WTC11 (cell line): ENCODE data around the gene TLE3. TPM values are rescaled to one million over a fixed set of nuclear protein-coding genes. Genes with fewer than 3 reads are reported as not detected.

Experiments used
- AFF4 ChIP-seq: sonication (generic); formaldehyde crosslinking; IDR thresholded peaks from 2 replicates; pipeline ENCODE4 v1.8.1; 2023; ENCODE audit warnings: mild to moderate bottlenecking, missing genetic modification reagents, borderline replicate concordance
- ATF3 ChIP-seq: sonication (generic); formaldehyde crosslinking; conservative IDR thresholded peaks from 2 replicates; pipeline ENCODE4 v1.8.1; 2022; ENCODE audit warnings: mild to moderate bottlenecking, missing genetic modification reagents
- CBFB ChIP-seq: sonication (generic); formaldehyde crosslinking; IDR thresholded peaks from 2 replicates; pipeline ENCODE4 v1.8.1; 2022; ENCODE audit warnings: mild to moderate bottlenecking, low read depth, missing genetic modification reagents
- CDX4 ChIP-seq: fragments of 250-450 bp; sonication (Bioruptor Pico); IDR thresholded peaks from 2 replicates; pipeline ENCODE4 v1.9.0; 2021; ENCODE audit warnings: moderate library complexity, mild to moderate bottlenecking, inconsistent platforms, borderline replicate concordance
- CTCF ChIP-seq: fragments of 200-600 bp; IDR thresholded peaks from 2 replicates; pipeline ENCODE4 v1.8.0; 2022; ENCODE audit warnings: antibody characterized with exemption
- FOXK1 ChIP-seq: sonication (generic); formaldehyde crosslinking; IDR thresholded peaks from 2 replicates; pipeline ENCODE4 v1.8.0; 2022; ENCODE audit warnings: mild to moderate bottlenecking, moderate library complexity, missing genetic modification reagents
- FOXP4 ChIP-seq: sonication (generic); formaldehyde crosslinking; IDR thresholded peaks from 2 replicates; pipeline ENCODE4 v1.8.0; 2022; ENCODE audit warnings: mild to moderate bottlenecking, missing genetic modification reagents
- GRHL2 ChIP-seq: fragments of 250-450 bp; sonication (Bioruptor Pico); IDR thresholded peaks from 2 replicates; pipeline ENCODE4 v1.8.0; 2022; ENCODE audit warnings: mild to moderate bottlenecking, moderate library complexity; ENCODE audit not compliant: insufficient replicate concordance, severe bottlenecking
- HMGXB4 ChIP-seq: sonication (generic); formaldehyde crosslinking; IDR thresholded peaks from 2 replicates; pipeline ENCODE4 v1.8.1; 2023; ENCODE audit warnings: mild to moderate bottlenecking, moderate library complexity, missing genetic modification reagents
- NFYB ChIP-seq: sonication (generic); formaldehyde crosslinking; conservative IDR thresholded peaks from 2 replicates; pipeline ENCODE4 v1.8.0; 2022; ENCODE audit warnings: low read depth, missing genetic modification reagents
- OVOL2 ChIP-seq: fragments of 250-450 bp; sonication (Bioruptor Pico); IDR thresholded peaks from 2 replicates; pipeline ENCODE4 v1.9.0; 2021; ENCODE audit warnings: mild to moderate bottlenecking, borderline replicate concordance
- SMAD3 ChIP-seq: sonication (generic); formaldehyde crosslinking; IDR thresholded peaks from 2 replicates; pipeline ENCODE4 v1.8.0; 2022; ENCODE audit warnings: missing genetic modification reagents, mild to moderate bottlenecking, borderline replicate concordance
- TCF7 ChIP-seq: sonication (generic); formaldehyde crosslinking; IDR thresholded peaks from 2 replicates; pipeline ENCODE4 v1.8.0; 2022; ENCODE audit warnings: mild to moderate bottlenecking, low read depth, missing genetic modification reagents, moderate library complexity
- TEAD1 ChIP-seq: sonication (generic); formaldehyde crosslinking; IDR thresholded peaks from 2 replicates; pipeline ENCODE4 v1.8.0; 2022; ENCODE audit warnings: mild to moderate bottlenecking, missing genetic modification reagents
- USF1 ChIP-seq: sonication (generic); formaldehyde crosslinking; IDR thresholded peaks from 2 replicates; pipeline ENCODE4 v1.8.0; 2022; ENCODE audit warnings: mild to moderate bottlenecking, missing genetic modification reagents
- ZBTB21 ChIP-seq: sonication (generic); formaldehyde crosslinking; IDR thresholded peaks from 2 replicates; pipeline ENCODE4 v1.8.1; 2023; ENCODE audit warnings: mild to moderate bottlenecking, missing genetic modification reagents, borderline replicate concordance
- ZNF121 ChIP-seq: sonication (generic); formaldehyde crosslinking; IDR thresholded peaks from 2 replicates; pipeline ENCODE4 v1.8.0; 2023; ENCODE audit warnings: missing genetic modification reagents
- ZNF219 ChIP-seq: sonication (generic); formaldehyde crosslinking; IDR thresholded peaks from 2 replicates; pipeline ENCODE4 v1.8.0; 2023; ENCODE audit warnings: missing genetic modification reagents, mild to moderate bottlenecking, borderline replicate concordance
- ZNF232 ChIP-seq: sonication (generic); formaldehyde crosslinking; IDR thresholded peaks from 2 replicates; pipeline ENCODE4 v1.8.0; 2022; ENCODE audit warnings: mild to moderate bottlenecking, missing genetic modification reagents
- ZNF317 ChIP-seq: sonication (generic); formaldehyde crosslinking; IDR thresholded peaks from 2 replicates; pipeline ENCODE4 v1.8.1; 2023; ENCODE audit warnings: low read depth, mild to moderate bottlenecking, moderate library complexity, missing genetic modification reagents, borderline replicate concordance
- ZNF416 ChIP-seq: fragments of 250-450 bp; sonication (Bioruptor Pico); IDR thresholded peaks from 2 replicates; pipeline ENCODE4 v1.9.0; 2021; ENCODE audit warnings: mild to moderate bottlenecking, inconsistent platforms
- ZNF512 ChIP-seq: sonication (generic); formaldehyde crosslinking; IDR thresholded peaks from 2 replicates; pipeline ENCODE4 v1.8.1; 2022; ENCODE audit warnings: missing genetic modification reagents, borderline replicate concordance
- ZSCAN18 ChIP-seq: fragments of 250-450 bp; sonication (Bioruptor Pico); IDR thresholded peaks from 2 replicates; pipeline ENCODE4 v2.1.2; 2022; ENCODE audit warnings: mild to moderate bottlenecking, moderate library complexity
- total RNA-seq: library from RNA; stranded (reverse); gene quantifications from 3 replicates; pipeline ENCODE4 v1.2.3, GENCODE V29; 2021

Gene TLE3
- total RNA-seq, 1 experiment from 2014 or later, result 78.7 TPM

- TF ChIP-seq SMAD3 (0 out of 2 replicates have a peak, but pooled peaks have one; percentile 25), USF1 (no peak), TEAD1 (CRISPR knock-in tag) (peak; percentile 76; the same call in 1 of the 2 replicates), ZNF512 (CRISPR knock-in tag) (no peak), NFYB (CRISPR knock-in tag) (no peak), ZNF317 (CRISPR knock-in tag) (no peak), CBFB (CRISPR knock-in tag) (no peak), ZNF416 (CRISPR knock-in tag) (no peak), ZSCAN18 (0 out of 2 replicates have a peak, but pooled peaks have one; percentile 12), CTCF (no peak), CDX4 (CRISPR knock-in tag) (no peak), AFF4 (CRISPR knock-in tag) (no peak), ATF3 (CRISPR knock-in tag) (no peak), FOXP4 (CRISPR knock-in tag) (no peak), HMGXB4 (CRISPR knock-in tag) (no peak), FOXK1 (CRISPR knock-in tag) (0 out of 2 replicates have a peak, but pooled peaks have one; percentile 46), ZNF121 (CRISPR knock-in tag) (peak; percentile 96), TCF7 (CRISPR knock-in tag) (no peak), ZNF232 (peak; percentile 72; the same call in 1 of the 2 replicates), ZNF219 (CRISPR knock-in tag) (no peak), OVOL2 (no peak), GRHL2 (CRISPR knock-in tag) (no peak), ZBTB21 (no peak; the same call in 1 of the 2 replicates)
Measured at GRCh38 chr15:70014860-70015490, 82.7 kb downstream of the TLE3 start (continued).
